ENCODE data around the gene CRYBB3.

DNA sequence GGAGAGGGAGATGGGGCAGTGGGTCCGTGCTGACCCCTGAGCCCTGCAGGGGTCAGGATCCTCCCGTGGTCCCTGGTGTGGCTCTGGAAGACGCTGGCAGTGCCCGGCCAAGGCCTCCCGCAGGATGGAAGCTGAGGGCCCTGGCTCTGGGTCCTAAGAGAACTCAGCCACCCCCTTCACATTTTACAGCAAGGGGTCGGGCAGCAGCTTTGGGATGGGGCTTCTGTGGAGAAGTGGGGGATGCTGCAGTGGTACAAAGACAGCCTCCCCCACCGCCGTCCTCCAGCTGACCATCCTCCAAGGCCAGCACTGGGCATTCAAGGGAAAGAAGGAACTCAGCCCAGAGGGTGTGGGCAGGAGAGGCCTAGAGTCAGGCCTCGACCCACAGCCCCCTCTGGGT lies 21.8 kb upstream of the CRYBB3 start:
- TF ChIP-seq, protein P1, sequence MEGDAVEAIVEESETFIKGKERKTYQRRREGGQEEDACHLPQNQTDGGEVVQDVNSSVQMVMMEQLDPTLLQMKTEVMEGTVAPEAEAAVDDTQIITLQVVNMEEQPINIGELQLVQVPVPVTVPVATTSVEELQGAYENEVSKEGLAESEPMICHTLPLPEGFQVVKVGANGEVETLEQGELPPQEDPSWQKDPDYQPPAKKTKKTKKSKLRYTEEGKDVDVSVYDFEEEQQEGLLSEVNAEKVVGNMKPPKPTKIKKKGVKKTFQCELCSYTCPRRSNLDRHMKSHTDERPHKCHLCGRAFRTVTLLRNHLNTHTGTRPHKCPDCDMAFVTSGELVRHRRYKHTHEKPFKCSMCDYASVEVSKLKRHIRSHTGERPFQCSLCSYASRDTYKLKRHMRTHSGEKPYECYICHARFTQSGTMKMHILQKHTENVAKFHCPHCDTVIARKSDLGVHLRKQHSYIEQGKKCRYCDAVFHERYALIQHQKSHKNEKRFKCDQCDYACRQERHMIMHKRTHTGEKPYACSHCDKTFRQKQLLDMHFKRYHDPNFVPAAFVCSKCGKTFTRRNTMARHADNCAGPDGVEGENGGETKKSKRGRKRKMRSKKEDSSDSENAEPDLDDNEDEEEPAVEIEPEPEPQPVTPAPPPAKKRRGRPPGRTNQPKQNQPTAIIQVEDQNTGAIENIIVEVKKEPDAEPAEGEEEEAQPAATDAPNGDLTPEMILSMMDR (IDR thresholded peaks at IDR 0.05), result no peak
- no peak for TF ChIP-seq ZNF138 (CRISPR knock-in tag; conservative IDR thresholded peaks at IDR 0.05)
- TF ChIP-seq TEAD4 (CRISPR knock-in tag; IDR thresholded peaks at IDR 0.05), result no peak
- TF ChIP-seq ZNF416 (CRISPR knock-in tag; IDR thresholded peaks at IDR 0.05), result no peak
- no peak for TF ChIP-seq RELA (CRISPR knock-in tag; IDR thresholded peaks at IDR 0.05; ENCODE audit: borderline replicate concordance)
- TF ChIP-seq NFE2L1 (CRISPR knock-in tag; IDR thresholded peaks at IDR 0.05), result no peak

Measured in WTC11 (cell line).